DND-41 (cell line): Measurements from ENCODE around the gene KRT71.

Source experiments
- ATAC-seq: fragments of 200-7000 bp; cut with Tn5 transposase; 3 replicates; pipeline ENCODE4 v1.9.1; 2021; ENCODE audit warnings: low read depth; ENCODE audit not compliant: insufficient read depth
- DNase-seq: peaks from one replicate; pipeline ENCODE4 v3.0.0-alpha.2; 2020
- H2AFZ ChIP-seq: 2 replicates; pipeline ENCODE4 v1.6.0; 2012; ENCODE audit warnings: low read depth, low read length
- H3K27ac ChIP-seq: 2 replicates; pipeline ENCODE4 v1.5.1; 2012; ENCODE audit warnings: low read length, inconsistent platforms
- H3K27me3 ChIP-seq: fragments of 200-600 bp; sonication (generic); 2 replicates; pipeline ENCODE4 v1.6.0; 2012; ENCODE audit warnings: low read length, mild to moderate bottlenecking, inconsistent platforms; ENCODE audit not compliant: insufficient read depth, poor library complexity
- H3K36me3 ChIP-seq: 2 replicates; pipeline ENCODE4 v1.5.1; 2012; ENCODE audit warnings: low read length, inconsistent platforms; ENCODE audit not compliant: insufficient read depth
- H3K4me1 ChIP-seq: 2 replicates; pipeline ENCODE4 v1.5.1; 2012; ENCODE audit warnings: mild to moderate bottlenecking, low read length; ENCODE audit not compliant: insufficient read depth
- H3K4me2 ChIP-seq: 2 replicates; pipeline ENCODE4 v1.6.0; 2012; ENCODE audit warnings: mild to moderate bottlenecking, moderate library complexity, low read length, inconsistent platforms; ENCODE audit not compliant: insufficient read depth
- H3K4me3 ChIP-seq, 2 experiments: fragments of 200-600 bp in 1 of 2; shearing (Covaris generic) in 1 of 2; 2 replicates each; pipeline ENCODE4 v1.5.1; 2012 to 2016; ENCODE audit warnings: inconsistent platforms in 2 of 2, low read length in 2 of 2, mild to moderate bottlenecking in 2 of 2, low read depth in 1 of 2, moderate library complexity in 1 of 2
- H3K79me2 ChIP-seq: 2 replicates; pipeline ENCODE4 v1.6.0; 2012; ENCODE audit warnings: low read length, inconsistent platforms; ENCODE audit not compliant: insufficient read depth
- H3K9ac ChIP-seq: 2 replicates; pipeline ENCODE4 v1.6.0; 2012; ENCODE audit warnings: low read depth, mild to moderate bottlenecking, inconsistent platforms, low read length, moderate library complexity
- H3K9me3 ChIP-seq: 2 replicates; pipeline ENCODE4 v1.5.1; 2012; ENCODE audit warnings: low read length, moderate library complexity, mild to moderate bottlenecking, inconsistent platforms; ENCODE audit not compliant: insufficient read depth, severe bottlenecking
- H4K20me1 ChIP-seq: 2 replicates; pipeline ENCODE4 v1.6.0; 2012; ENCODE audit warnings: low read length; ENCODE audit not compliant: insufficient read depth
- EZH2 ChIP-seq: IDR thresholded peaks from 3 replicates; pipeline ENCODE4 v1.6.1; 2012; ENCODE audit warnings: borderline replicate concordance, low read depth, mild to moderate bottlenecking, moderate library complexity, low read length, inconsistent platforms; ENCODE audit not compliant: severe bottlenecking
- TF ChIP-seq, protein P1 (sequence below): IDR thresholded peaks from 2 replicates; pipeline ENCODE4 v1.5.1; 2012; ENCODE audit warnings: borderline replicate concordance, low read length, moderate library complexity, mild to moderate bottlenecking; ENCODE audit not compliant: poor library complexity, severe bottlenecking; ENCODE audit errors: extremely low read depth

The KRT71 gene

DNA sequence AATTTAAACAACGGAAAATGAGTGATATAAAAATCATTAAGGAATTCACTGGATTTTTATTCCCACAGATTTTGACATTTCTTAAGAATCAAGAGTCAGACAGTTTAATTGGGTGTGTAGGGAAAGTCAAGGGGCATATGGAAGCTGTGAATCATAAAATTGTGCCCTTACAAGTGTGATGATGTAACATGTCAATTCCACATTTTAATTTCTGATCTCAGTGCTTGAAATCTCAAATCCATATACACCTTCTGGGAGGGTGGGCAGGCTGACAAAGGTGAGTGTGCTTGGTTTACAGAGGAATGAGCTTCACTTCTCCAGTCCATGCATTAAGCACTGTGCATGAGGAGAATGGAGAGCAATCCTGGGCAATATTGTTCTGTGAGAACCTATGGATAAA, 58.8 kb downstream of the KRT71 start:
- peaks cover 23% of the 10 kb centered on the region for H3K27me3 ChIP-seq
- DNase-seq, result no peak
- ATAC-seq, result no peak
- H3K4me2 ChIP-seq, result no peak overlapping the region
- no peaks in the 10 kb centered on the region for H3K9me3 ChIP-seq
- H4K20me1 ChIP-seq, result no peaks in the 10 kb centered on the region
- H3K36me3 ChIP-seq, result no peaks in the 10 kb centered on the region
- no peak overlapping the region for H3K9ac ChIP-seq
- TF ChIP-seq, protein P1, sequence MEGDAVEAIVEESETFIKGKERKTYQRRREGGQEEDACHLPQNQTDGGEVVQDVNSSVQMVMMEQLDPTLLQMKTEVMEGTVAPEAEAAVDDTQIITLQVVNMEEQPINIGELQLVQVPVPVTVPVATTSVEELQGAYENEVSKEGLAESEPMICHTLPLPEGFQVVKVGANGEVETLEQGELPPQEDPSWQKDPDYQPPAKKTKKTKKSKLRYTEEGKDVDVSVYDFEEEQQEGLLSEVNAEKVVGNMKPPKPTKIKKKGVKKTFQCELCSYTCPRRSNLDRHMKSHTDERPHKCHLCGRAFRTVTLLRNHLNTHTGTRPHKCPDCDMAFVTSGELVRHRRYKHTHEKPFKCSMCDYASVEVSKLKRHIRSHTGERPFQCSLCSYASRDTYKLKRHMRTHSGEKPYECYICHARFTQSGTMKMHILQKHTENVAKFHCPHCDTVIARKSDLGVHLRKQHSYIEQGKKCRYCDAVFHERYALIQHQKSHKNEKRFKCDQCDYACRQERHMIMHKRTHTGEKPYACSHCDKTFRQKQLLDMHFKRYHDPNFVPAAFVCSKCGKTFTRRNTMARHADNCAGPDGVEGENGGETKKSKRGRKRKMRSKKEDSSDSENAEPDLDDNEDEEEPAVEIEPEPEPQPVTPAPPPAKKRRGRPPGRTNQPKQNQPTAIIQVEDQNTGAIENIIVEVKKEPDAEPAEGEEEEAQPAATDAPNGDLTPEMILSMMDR, result no peak
- no peak for TF ChIP-seq EZH2
- no peaks in the 10 kb centered on the region for H3K79me2 ChIP-seq
- H3K4me3 ChIP-seq, result no peak overlapping the region
- no peak overlapping the region for H2AFZ ChIP-seq
- H3K4me1 ChIP-seq, result no peaks in the 10 kb centered on the region
- no peak overlapping the region for H3K27ac ChIP-seq
